ENCODE data around the gene HADHA.

HADHA gene

GRCh38 chr2:26243470-26244308 lies 743 bp downstream of the HADHA start:
- DNase-seq, result no peak

- no peak for DNase-seq
Measured at GRCh38 chr2:26241928-26242436, 2.5 kb downstream of the HADHA start.

- no peak for DNase-seq
Measured at GRCh38 chr2:26238311-26238958, 6.0 kb downstream of the HADHA start.

GRCh38 chr2:26237868-26238267 lies 6.6 kb downstream of the HADHA start:
- DNase-seq, result no peak

- no peak for DNase-seq
Measured at GRCh38 chr2:26235089-26235488, 9.3 kb downstream of the HADHA start.

- DNase-seq, result no peak
Measured at GRCh38 chr2:26230806-26231205, 13.6 kb downstream of the HADHA start.

DNA sequence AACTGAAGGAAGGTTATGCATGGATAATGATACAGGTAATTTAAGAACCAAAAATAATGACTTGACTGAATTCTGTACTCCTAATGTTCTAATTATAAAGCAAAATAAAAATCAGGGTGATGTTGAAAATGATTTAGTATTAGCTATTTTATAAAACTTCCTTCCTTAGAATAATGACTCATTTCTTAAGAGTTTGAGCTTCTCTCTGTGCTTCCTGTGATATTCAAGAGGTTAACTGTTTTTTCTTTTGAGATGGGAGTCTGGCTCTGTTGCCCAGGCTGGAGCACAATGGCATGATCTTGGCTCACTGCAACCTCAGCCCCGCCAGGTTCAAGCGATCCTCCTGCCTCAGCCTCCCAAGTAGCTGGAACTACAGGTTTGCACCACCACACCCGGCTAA lies 14.8 kb downstream of the HADHA start:
- DNase-seq, result no peak

- DNase-seq, result no peak
Measured at GRCh38 chr2:26224095-26224494, 20.3 kb downstream of the HADHA start.

- no peak for DNase-seq
Measured at GRCh38 chr2:26223018-26223417, 21.4 kb downstream of the HADHA start.

DNA sequence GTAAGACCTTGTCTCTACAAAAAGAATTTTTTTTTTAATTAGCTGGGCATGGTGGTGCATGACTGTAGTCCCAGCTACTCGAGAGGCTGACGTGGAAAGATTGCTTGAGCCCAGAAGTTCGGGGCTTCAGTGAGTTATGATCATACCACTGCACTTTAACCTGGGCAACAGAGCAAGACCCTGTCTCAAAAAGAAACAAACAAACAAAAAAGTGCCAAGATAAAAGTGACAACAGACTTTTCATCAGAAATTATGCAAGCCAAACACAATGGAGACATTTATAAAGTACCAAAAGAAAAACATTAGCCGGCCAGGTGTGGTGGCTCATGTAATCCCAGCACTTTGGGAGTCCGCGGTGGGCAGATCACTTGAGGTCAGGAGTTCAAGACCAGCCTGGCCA lies 26.7 kb downstream of the HADHA start:
- DNase-seq, result no peak

DNA sequence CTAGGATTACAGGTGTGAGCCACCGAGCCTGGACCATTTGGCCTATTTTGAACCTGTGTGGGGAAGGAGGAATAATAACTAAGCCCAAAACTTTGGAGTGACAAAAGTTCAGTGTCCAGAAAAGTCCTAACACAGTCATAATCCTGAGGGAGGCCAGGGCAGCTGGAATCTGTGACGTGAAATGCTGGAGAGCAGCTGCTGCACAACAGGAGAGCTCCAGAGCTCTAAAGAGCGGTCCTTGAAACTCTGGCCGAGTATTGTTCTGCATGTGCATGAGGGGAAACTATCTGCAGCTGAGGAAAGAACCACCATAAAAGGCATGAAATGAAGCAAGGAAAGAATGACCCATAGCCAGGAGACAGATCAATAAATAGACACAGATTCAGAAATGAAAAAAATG lies 27.8 kb downstream of the HADHA start:
- DNase-seq, result no peak

DNA sequence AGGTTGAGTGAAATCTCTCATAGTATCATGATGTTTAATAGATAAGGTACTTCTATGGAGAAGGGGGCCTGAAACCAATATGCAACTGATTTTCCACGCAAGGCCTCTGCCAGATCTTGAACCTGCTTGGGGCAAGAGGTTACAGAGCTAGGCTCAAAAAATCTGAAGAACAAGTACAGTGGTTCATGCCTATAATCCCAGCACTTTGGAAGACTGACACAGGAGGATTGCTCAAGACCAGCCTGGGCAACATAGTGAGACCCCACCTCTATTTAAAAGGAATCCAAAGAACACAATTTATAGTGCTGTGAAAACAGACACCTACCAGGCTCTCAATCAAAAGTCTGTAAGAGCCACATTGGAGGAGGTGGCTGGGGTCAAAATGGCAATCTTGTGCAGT lies 28.6 kb downstream of the HADHA start:
- DNase-seq, result no peak

DNA sequence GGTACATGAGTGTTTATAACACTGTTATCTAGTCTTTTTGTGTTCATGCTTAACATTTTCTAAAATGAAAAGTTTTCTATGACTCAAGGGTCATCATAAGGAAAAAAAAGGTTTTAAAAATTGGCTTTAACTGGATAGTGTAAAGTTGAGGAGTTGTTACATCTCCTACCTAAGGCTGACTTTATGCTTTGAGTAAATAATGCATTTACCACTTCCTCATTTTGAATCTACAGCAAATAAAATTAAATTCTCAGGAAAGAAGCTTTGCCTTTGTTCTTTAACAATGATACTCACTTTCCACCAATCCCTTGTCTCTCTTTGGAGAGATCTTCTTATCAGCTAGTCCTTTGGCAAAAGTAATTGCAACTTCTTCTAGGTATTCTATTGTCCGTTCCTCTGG lies 29.7 kb downstream of the HADHA start:
- no peak for DNase-seq

GRCh38 chr2:26212011-26212410 lies 32.4 kb downstream of the HADHA start:
- DNase-seq, result no peak

DNA sequence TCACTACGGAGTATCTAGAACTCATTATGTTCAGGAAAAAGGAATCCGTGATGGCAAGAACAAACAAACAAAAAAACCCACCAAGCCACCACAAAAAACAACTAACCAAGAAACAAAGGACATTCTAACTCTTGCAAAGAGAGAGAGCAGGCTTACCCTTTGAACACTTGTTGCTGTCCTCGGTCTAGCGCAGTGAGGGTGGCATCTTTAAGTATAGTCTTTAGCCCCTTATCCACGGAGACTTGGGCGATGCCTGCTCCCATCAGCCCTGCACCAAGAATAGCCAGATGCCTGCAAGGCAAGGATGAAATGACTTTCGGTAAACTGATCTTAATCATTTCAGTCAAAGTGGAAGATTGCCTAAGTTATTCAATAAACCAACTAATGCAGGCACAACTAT lies 40.5 kb downstream of the HADHA start:
- no peak for DNase-seq

GRCh38 chr2:26202981-26203490 lies 41.4 kb downstream of the HADHA start:
- DNase-seq, result no peak

GRCh38 chr2:26197516-26197915 lies 46.9 kb downstream of the HADHA start:
- DNase-seq, result no peak

GRCh38 chr2:26196683-26197418 lies 47.6 kb downstream of the HADHA start:
- no peak for DNase-seq

- DNase-seq, result no peak
Measured at GRCh38 chr2:26195040-26195984, 49.1 kb downstream of the HADHA start.

DNA sequence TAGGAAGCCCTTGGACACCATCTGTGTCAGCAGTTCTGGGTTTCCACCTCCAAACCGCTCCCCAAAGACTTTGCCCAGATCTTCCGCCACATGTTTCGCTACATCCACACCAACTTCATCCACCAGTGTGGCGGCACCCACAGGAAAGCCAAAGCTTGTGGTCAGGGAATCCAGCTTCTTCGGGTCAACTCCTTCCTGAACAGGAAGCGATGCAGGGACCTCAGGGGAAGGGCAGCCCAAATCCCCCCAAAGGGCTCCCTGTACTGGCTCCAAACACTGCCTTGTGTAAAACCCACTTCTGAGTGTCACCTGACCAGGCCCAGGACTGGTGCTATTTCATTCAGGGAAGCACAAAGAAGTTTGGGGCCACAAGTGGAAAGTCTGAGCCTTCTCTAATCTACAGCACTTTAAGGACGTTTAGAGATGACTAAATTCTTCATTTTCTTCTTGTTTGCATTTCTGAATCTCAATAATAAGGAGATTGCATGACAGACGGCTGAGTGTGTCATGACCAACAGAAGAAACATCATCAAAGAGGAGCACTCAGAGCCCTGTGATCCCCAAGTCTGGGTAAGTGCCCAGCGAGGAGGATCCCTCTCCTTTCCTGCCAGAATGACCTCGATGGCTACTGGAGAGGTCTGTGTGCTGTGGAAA lies 50.7 kb downstream of the HADHA start:
- no peak for DNase-seq

DNA sequence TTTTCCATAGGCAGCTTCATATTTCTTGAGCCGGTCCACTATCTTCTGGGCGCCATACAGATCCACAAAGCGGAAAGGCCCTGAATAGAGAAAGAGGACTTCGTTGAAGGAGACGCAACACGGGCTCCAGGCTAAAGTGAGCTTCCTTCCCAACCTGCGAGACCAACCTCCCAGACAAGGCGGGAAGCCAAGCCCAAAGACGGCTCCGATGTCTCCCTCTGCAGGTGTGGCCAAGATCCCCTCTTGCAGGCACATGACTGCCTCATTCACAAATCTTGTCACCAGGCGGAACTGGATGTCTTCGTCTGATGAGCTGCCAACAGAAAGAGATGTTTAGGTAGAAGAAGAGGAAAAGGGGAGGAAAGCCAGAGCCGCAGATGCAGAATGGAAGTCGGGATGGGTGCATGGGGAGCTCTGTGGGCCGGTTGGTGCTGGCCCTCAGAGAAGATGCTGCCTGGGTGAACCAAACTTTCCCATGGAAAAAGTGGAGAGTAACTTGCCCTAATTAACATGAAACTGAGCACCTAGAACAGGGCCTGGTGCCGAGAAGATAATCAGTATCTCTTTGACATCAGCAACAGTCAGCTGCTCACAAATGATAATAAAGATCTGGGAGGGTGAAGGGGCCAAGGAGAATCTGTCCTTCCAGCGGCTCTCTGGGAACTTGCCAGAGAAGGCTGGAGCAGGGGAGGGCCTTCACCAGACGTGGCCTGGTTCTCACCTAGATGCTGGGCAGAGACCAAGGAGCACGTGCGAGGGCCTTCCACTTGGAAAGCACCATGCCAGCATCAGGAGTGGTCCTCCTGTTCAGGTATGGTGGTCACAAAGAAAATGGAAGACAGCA lies 52.9 kb downstream of the HADHA start:
- DNase-seq, result no peak
